Stimulated activated CD8-positive, alpha-beta memory T cell treated with anti-CD3 and anti-CD28 coated beads, Interleukin-15, amount 100 ng/mL, for 48 hours (primary cell): ENCODE measurements around the gene DRAXIN.

Experiments
- DNase-seq, 2 donors: peaks; one replicate each; pipeline ENCODE4 v3.0.0-alpha.2; 2020; ENCODE audit warnings: low read depth in 2 of 2

DRAXIN gene

GRCh38 chr1:11657654-11658053 is 33.9 kb upstream of the DRAXIN start:
- no peak for DNase-seq

GRCh38 chr1:11658542-11658941 is 33.0 kb upstream of the DRAXIN start:
- DNase-seq = no peak

GRCh38 chr1:11659748-11660147 is 31.8 kb upstream of the DRAXIN start:
- no peak for DNase-seq

GRCh38 chr1:11661103-11661502 is 30.4 kb upstream of the DRAXIN start:
- DNase-seq = no peak

GRCh38 chr1:11664336-11665065 is 27.0 kb upstream of the DRAXIN start:
- DNase-seq = peak; percentile 36 to 62

GRCh38 chr1:11668516-11668915 is 23.0 kb upstream of the DRAXIN start:
- no peak for DNase-seq

- DNase-seq = no peak
These were observed 20.8 kb upstream of the DRAXIN start for GRCh38 chr1:11670747-11671146.

GRCh38 chr1:11671205-11671543 is 20.3 kb upstream of the DRAXIN start:
- DNase-seq = no peak

GRCh38 chr1:11671544-11672286 is 19.8 kb upstream of the DRAXIN start:
- no peak for DNase-seq

- DNase-seq = no peak
These were observed 18.3 kb upstream of the DRAXIN start for GRCh38 chr1:11673089-11673769.

- no peak for DNase-seq
These were observed 17.0 kb upstream of the DRAXIN start for GRCh38 chr1:11674488-11674887.

GRCh38 chr1:11675325-11675724 is 16.2 kb upstream of the DRAXIN start:
- no peak for DNase-seq

- DNase-seq = no peak
These were observed 15.0 kb upstream of the DRAXIN start for GRCh38 chr1:11676386-11677103.

GRCh38 chr1:11678442-11678841 is 13.1 kb upstream of the DRAXIN start:
- no peak for DNase-seq

GRCh38 chr1:11680270-11681070 is 11.0 kb upstream of the DRAXIN start:
- DNase-seq = no peak

GRCh38 chr1:11681071-11681771 is 10.3 kb upstream of the DRAXIN start, which contains the start of gene MAD2L2:
TSS of gene MAD2L2 (minus strand) at chr1:11681148. CDS start at chr1:11680601, 547 bp downstream.
- DNase-seq = peak; percentile 82 to 84

GRCh38 chr1:11682287-11682771 is 9.2 kb upstream of the DRAXIN start:
- no peak for DNase-seq

- DNase-seq = no peak
These were observed 8.7 kb upstream of the DRAXIN start for GRCh38 chr1:11682799-11683198.

GRCh38 chr1:11684070-11684469 is 7.4 kb upstream of the DRAXIN start:
- no peak for DNase-seq

- DNase-seq = no peak
These were observed 6.2 kb upstream of the DRAXIN start for GRCh38 chr1:11685210-11685752.
